Panc1 (cell line): ENCODE measurements around the gene IFT57. TPM values are rescaled to one million over a fixed set of nuclear protein-coding genes. Genes with fewer than 3 reads are reported as not detected.

Experiments used
- ATAC-seq: fragments of 200-7000 bp; cut with Tn5 transposase; 2 replicates; pipeline ENCODE4 v1.9.1; 2020; ENCODE audit warnings: mild to moderate bottlenecking, moderate library complexity
- BruUV-seq: library from RNA; stranded (reverse); fragments of 400-500 nt; replicated peaks from 2 replicates; lab custom pipeline; 2021; lab: Mats Ljungman, UMichigan
- CTCF ChIA-PET: fragments of 300-600 bp; sonication (Branson Sonifier 250); formaldehyde crosslinking; loops from one replicate; lab custom pipeline; 2022; ENCODE audit warnings: antibody characterized with exemption; lab: Charles Lee
- POLR2A ChIA-PET: fragments of 300-600 bp; sonication (Branson Sonifier 250); formaldehyde crosslinking; loops from one replicate; lab custom pipeline; 2022; ENCODE audit warnings: antibody characterized with exemption; lab: Charles Lee
- DNase-seq: peaks from one replicate; pipeline ENCODE4 v3.0.0-alpha.2; 2010; ENCODE audit warnings: low read depth, low spot score
- H3K27ac ChIP-seq: 2 replicates; pipeline ENCODE4 v1.5.1; 2011; ENCODE audit warnings: mild to moderate bottlenecking, low read length, inconsistent platforms
- H3K27me3 ChIP-seq: fragments of 200-500 bp; sonication (Bioruptor generic); 2 replicates; pipeline ENCODE4 v1.6.0; 2014; ENCODE audit warnings: low read length, inconsistent platforms; ENCODE audit not compliant: control insufficient read depth, insufficient read depth
- H3K36me3 ChIP-seq: fragments of 200-500 bp; sonication (Bioruptor generic); 2 replicates; pipeline ENCODE4 v1.5.1; 2014; ENCODE audit warnings: inconsistent platforms, mild to moderate bottlenecking, low read length, moderate library complexity; ENCODE audit not compliant: control insufficient read depth, insufficient read depth
- H3K4me1 ChIP-seq: 2 replicates; pipeline ENCODE4 v1.5.1; 2011; ENCODE audit warnings: inconsistent platforms, mild to moderate bottlenecking, low read length, moderate library complexity; ENCODE audit not compliant: control insufficient read depth, insufficient read depth
- H3K4me3 ChIP-seq, 2 experiments: 2 replicates each; pipeline ENCODE4 v1.5.1; 2011 to 2012; ENCODE audit warnings: low read depth in 2 of 2, low read length in 2 of 2, mild to moderate bottlenecking in 2 of 2, inconsistent platforms in 1 of 2, moderate library complexity in 1 of 2
- H3K9me3 ChIP-seq: fragments of 200-500 bp; sonication (Bioruptor generic); 2 replicates; pipeline ENCODE4 v1.5.1; 2014; ENCODE audit warnings: low read depth, mild to moderate bottlenecking, inconsistent platforms, low read length, moderate library complexity; ENCODE audit not compliant: control insufficient read depth, insufficient read depth
- CTCF ChIP-seq: fragments of 450-650 bp; IDR thresholded peaks from 2 replicates; pipeline ENCODE4 v1.5.1; 2017; ENCODE audit warnings: mild to moderate bottlenecking
- POLR2AphosphoS5 ChIP-seq: IDR thresholded peaks from 2 replicates; pipeline ENCODE4 v1.6.1; 2012; ENCODE audit warnings: mild to moderate bottlenecking, low read depth, low read length, moderate library complexity
- REST ChIP-seq, 2 experiments: IDR thresholded peaks; 2 replicates each; pipeline ENCODE4 v1.6.1; 2011 to 2012; ENCODE audit warnings: low read depth in 2 of 2, control low read depth in 1 of 2, low read length in 1 of 2, mild to moderate bottlenecking in 1 of 2, moderate library complexity in 1 of 2; ENCODE audit not compliant: insufficient read depth in 1 of 2
- SIN3A ChIP-seq: IDR thresholded peaks from 2 replicates; pipeline ENCODE4 v1.6.1; 2012; ENCODE audit warnings: low read depth, mild to moderate bottlenecking, low read length, moderate library complexity, borderline replicate concordance; ENCODE audit not compliant: insufficient read depth
- TCF7L2 ChIP-seq: IDR thresholded peaks from 2 replicates; pipeline ENCODE4 v1.6.1; 2011; ENCODE audit warnings: mild to moderate bottlenecking, low read depth, low read length, inconsistent platforms
- in situ Hi-C: cut with HindIII; loops from 2 replicates; pipeline ENCODE4 v1.10.0; 2016; ENCODE audit warnings: low sequenced_read_pairs, low pct_unique_long_range_greater_than_20kb
- intact Hi-C: fragments of 100-400 bp; cut with micrococcal nuclease; formaldehyde crosslinking; loops from one replicate; pipeline ENCODE4 v1.10.0; 2022; ENCODE audit not compliant: unreplicated experiment
- total RNA-seq: library from RNA; stranded (reverse); gene quantifications from one replicate; pipeline ENCODE4 v1.2.1, GENCODE V29; 2021; ENCODE audit not compliant: unreplicated experiment

The IFT57 gene
- total RNA-seq, 1 experiment from 2014 or later: 45.7 TPM

DNA sequence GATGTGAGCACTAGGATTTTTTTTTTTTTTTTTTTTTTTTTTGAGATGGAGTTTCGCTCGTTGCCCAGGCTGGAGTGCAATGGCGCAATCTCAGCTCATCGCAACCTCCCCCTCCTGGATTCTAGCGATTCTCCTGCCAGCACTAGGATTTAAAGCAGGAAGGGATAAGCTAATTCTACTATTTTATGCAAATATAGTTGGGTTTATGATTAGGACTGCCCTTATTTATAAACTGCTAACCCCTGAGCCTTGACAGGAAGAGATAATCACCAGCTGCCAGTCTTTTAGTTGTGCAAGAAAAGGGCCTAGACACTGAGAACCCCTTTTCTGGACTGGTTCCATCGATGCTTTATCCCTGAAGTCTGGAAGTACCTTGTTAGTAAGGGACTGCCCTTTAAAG, 36.7 kb downstream of the IFT57 start:
- POLR2A ChIA-PET: no interaction called here
- no peaks in the 10 kb centered on the region for H3K9me3 ChIP-seq
- H3K27ac ChIP-seq: no peak overlapping the region
- no TSS peak for BruUV-seq
- ATAC-seq (no peak), DNase-seq (no peak)
- H3K4me3 ChIP-seq: no peak overlapping the region
- TF ChIP-seq SIN3A: no peak
- no peak for TF ChIP-seq CTCF
- TF ChIP-seq REST (IDR thresholded peaks at IDR 0.05; ENCODE audit: insufficient read depth in 1 of 2, low read depth in 2 of 2, low read length in 1 of 2): no peak
- TF ChIP-seq POLR2AphosphoS5: no peak
- no peak for TF ChIP-seq TCF7L2
- intact Hi-C loops (no loop called here), in situ Hi-C loops (no loop called here)
- H3K4me1 ChIP-seq: no peaks in the 10 kb centered on the region
- CTCF ChIA-PET: no interaction called here
- H3K36me3 ChIP-seq: no peaks in the 10 kb centered on the region
- no peaks in the 10 kb centered on the region for H3K27me3 ChIP-seq

DNA sequence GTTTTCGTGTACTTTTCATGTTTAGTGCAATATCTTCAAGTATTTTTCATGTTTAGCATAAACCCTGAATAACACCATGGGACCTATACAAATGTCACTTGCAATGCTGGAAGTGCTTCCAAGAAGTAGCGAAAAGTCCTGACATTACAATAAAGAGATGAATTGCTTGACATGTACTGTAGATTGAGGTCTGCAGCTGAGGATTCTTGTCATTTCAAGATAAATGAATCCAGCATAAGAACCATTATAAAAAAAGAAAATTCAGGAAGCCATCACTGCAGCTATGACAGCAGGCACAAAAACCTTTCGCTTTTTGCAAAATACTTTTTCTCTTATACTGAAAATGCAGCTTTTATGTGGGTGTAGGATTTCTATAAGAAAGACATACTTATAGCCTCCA, 37.4 kb downstream of the IFT57 start:
- BruUV-seq: no TSS peak
- Histone ChIP-seq H3K4me1 (no peaks in the 10 kb centered on the region), H3K4me3 (no peak overlapping the region), H3K9me3 (no peaks in the 10 kb centered on the region), H3K36me3 (no peaks in the 10 kb centered on the region), H3K27ac (no peak overlapping the region), H3K27me3 (no peaks in the 10 kb centered on the region)
- TF ChIP-seq CTCF (no peak), TCF7L2 (no peak), REST (IDR thresholded peaks at IDR 0.05; ENCODE audit: insufficient read depth in 1 of 2, low read depth in 2 of 2, low read length in 1 of 2) (no peak), SIN3A (no peak), POLR2AphosphoS5 (no peak)
- DNase-seq: no peak
- in situ Hi-C loops (no loop called here), intact Hi-C loops (no loop called here)
- CTCF ChIA-PET: no interaction called here
- no peak for ATAC-seq
- POLR2A ChIA-PET: no interaction called here
